GM18511 (cell line): ENCODE data around the gene PPARD.
"Not testable (repeated sequence)": the region's sequence is repeated elsewhere in the genome, so short reads cannot be mapped to it uniquely, and the experiment has no call there.

ENCODE experiments used
- ATAC-seq: cut with Tn5 transposase; IDR thresholded peaks from one replicate; pipeline ENCODE4 v1.9.1; 2021; ENCODE audit warnings: mild to moderate bottlenecking, moderate library complexity; ENCODE audit not compliant: unreplicated experiment

Gene PPARD

DNA sequence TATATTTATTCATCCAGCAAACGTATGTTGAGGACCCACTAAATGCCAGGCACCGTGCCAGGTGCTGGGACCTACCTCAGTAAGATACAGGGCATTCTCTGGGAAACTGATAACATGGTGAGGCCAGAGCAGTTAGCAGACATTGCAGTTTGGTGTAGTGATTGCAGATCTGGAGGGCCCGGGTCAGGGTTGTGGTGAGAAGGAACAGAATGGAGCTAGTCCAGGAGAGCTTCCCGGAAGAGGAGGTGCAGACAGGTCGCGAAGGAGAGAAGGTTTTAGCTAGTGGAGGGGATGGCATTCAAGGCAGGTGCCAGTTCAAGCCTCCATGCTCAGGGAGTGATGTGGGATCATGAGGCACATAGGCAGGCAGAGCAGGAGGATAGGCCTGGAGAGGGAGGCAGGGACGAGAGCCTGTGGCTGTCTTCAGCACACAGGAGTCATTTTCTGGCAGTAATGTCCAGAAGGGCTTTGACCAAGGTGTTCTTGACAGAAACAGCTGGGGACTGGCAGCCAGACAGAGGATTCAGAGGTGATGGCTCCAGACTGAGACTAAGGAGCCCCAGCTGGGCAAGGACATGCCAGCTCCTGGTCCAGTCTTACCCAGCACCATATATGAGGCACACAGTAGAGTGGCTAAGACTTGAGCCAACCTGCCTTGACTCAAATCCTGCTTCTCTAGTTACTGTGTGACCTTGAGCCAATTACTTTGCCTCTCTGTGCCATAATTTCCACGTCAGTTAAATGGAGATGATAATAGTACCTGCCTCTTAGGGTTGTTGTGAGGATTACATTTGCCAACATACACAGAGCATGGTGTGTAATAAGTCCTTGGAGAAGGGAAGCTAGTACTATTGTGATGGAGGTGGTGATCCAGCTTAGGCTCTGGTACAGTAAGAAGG lies 61.4 kb downstream of the PPARD start:
- ATAC-seq: no peak

DNA sequence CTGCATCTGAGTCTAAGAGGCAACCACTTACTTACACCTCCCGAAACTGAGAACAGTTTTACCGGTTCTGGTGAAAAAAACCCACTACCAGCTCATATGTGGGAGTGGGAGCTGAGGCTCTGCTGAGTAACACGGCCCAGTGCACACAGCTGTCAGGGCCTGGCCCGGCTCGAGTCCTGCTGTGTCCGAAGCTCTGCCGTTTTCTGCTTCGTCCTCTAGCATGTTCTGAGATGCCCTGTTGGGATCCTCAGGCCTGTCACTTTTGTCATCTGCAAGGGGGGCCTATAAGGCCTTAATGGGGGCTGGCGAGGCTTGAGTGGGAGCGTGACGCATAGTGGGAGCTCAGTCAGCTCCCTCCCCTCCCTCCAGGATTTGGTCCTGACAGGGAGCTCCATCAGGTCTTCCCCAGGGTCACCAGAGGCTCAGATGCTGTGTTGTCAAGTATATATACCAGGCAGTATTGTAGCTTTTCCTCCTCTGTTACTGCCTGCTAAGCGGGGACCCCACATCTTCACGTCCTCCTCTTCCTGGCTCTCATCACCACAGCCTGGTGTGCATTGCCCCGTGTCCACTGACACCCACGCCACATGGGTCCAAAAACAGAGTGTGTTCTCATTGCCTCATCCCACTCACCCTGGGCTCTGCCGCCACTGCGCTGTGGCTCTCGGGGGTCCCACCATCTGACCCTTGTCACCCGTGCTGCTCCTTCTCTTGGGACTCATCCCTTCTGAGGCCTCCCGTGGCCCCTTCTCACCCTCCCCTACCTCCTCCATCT lies 64.5 kb downstream of the PPARD start:
- no peak for ATAC-seq

DNA sequence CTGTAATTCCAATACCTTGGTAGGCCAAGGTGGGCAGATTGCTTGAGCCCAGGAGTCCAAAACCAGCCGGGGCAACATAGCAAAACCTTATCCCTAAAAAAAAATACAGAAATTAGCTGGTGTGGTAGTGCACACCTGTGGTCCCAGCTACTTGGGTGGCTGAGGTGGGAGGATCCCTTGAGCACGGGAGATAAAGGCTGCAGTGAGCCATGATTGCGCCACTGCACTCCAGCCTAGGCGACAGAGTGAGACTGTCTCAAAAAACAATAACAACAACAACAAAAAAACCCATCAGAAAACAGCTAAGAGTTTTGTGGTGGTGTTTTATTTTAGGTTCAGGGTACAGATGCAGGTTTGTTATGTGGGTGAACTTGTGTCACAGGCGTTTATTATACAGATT lies 66.9 kb downstream of the PPARD start:
- ATAC-seq: no peak

GRCh38 chr6:35410131-35410530 lies 67.8 kb downstream of the PPARD start:
- ATAC-seq: no peak

DNA sequence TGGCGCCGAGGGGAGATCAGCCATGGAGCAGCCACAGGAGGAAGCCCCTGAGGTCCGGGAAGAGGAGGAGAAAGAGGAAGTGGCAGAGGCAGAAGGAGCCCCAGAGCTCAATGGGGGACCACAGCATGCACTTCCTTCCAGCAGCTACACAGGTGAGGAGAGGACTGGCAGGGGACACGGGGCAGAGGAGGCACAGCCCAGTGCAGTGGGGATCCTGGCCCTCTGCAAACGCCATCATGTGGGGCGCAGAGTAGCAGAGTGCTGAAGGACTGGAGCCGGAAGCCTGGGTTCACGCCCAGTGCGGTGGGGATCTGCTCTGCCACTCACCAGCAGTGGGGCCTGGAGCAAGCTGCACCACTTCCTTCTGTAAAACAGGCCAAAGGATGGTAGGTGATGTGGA lies 68.7 kb downstream of the PPARD start:
- no peak for ATAC-seq

DNA sequence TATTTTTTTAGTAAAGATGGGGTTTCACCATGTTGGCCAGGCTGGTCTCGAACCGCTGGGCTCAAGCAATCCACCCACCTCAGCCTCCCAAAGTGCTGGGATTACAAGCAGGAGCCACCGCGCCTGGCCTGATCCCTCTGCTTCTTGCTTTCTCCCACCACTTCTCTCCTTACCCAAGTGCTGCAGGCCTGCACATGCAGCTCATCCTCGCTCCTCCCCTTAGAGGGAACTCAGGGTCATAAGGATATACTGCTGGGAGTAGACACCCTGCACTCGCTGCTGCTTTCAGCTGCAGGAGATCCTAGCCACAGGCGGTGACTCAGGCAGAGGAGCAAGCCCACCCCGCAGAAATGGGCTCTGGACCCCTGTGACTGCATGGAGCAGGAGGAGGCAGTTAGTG lies 69.7 kb downstream of the PPARD start:
- ATAC-seq: no peak

- ATAC-seq: no peak
These were observed 71.6 kb downstream of the PPARD start for GRCh38 chr6:35413911-35414310.

DNA sequence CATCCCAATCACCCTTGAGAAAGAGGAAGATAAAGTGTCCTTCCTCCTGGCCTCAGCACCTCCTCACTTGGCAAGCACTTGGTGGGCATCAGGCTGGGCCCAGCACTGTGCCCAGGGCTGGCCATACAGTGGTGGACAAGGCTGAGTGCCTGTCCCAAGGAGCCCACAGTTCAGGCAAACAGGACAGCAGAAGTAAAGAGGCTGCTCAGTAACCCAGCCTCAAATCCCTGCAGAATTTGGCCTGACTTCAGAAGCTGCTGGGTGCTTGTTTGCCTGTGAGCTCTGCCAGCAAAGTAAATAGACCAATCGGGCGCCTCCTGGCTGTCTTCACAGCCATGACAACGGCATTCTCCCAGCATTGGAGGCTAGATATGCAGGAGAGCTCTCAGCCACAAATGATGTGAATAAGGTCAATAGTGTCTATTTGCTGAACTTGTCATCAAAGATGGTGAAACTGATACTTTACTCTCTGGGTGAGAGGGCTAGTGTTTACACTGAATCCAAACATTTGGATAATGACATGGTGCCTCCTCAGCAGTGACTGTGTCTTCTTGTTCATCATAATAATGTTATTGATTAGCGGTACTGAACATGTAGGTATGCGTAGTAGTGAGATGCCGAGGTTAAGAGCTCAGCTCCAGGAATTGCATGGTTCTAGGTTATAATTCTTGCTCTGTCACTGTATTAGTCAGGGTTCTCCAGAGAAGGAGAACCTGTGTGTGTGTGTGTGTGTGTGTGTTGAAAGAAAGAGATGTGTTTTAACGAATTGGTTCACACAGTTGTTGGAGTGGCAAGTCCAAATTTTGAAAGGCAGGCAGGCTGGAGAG lies 72.9 kb downstream of the PPARD start:
- no peak for ATAC-seq

- no peak for ATAC-seq
These were observed 75.8 kb downstream of the PPARD start for GRCh38 chr6:35417979-35418661.

GRCh38 chr6:35419417-35419816 lies 77.1 kb downstream of the PPARD start:
- no peak for ATAC-seq

DNA sequence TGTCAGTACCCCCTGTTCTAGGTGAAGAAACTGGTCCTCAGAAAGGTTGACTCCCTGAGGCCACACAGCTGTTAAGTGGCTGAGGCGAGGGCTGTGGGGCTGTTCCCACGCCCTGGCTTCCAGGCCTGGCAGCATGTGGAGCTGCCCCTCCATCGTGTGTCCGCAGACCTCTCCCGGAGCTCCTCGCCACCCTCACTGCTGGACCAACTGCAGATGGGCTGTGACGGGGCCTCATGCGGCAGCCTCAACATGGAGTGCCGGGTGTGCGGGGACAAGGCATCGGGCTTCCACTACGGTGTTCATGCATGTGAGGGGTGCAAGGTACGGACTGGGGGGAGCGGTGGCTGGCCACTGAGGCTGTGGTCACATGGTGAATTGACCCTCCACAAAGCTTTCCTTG lies 77.6 kb downstream of the PPARD start:
- no peak for ATAC-seq

DNA sequence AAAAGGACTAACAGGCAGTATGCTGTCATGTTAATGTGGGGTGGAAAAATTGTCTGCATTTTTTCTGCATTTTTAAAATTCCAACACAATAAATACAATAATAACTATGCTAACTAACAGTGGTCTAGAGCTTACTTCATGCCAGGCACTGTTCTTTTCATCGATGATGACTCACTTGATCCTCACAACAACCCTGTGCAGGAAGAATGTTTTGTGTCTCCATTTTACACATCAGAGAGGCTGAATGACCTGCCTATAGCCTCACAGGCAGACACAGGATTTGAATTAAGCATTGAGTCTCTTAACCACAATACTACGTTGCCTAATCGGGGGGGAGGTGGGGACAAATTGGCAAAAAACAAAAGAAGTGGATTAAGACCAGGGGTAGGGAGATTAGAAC lies 82.9 kb downstream of the PPARD start:
- no peak for ATAC-seq

GRCh38 chr6:35426074-35426473 lies 83.7 kb downstream of the PPARD start:
- ATAC-seq: no peak

DNA sequence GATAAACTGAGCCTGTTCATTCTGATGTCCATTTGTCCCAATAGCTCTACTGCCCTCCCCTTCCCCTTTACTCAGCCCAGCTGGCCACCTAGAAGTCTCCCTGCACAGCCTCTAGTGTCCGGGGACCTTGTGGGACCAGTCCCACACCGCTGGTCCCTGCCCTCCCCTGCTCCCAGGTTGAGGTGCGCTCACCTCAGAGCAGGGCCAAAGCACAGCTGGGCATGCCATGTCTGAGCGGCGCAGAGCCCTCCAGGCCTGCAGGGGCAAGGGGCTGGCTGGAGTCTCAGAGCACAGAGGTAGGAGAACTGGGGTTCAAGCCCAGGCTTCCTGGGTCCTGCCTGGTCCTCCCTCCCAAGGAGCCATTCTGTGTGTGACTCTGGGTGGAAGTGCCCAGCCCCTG lies 85.1 kb downstream of the PPARD start:
- no peak for ATAC-seq

- ATAC-seq: no peak
These were observed 85.5 kb downstream of the PPARD start for GRCh38 chr6:35427851-35428321.

- no peak for ATAC-seq
These were observed 86.2 kb downstream of the PPARD start for GRCh38 chr6:35428421-35429149.

DNA sequence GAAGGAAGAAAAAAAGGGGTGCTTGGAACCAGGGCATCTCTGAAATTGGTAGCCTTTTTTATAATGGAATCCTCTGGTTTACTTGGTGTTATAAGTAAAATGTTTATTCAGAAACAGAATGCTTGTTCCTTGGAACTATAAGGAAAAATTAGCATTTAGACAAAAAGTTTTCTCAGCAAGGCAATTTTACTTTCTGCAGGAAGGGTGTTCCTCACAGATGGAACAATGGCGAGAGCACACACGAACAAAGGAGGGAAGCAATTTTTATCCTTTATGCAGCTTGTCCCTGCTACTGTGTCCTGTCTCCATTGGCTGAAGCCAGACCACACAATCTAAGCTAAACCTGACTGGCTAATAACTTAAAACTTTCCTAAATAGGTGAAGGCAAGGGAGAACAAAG lies 87.1 kb downstream of the PPARD start:
- ATAC-seq: no peak

DNA sequence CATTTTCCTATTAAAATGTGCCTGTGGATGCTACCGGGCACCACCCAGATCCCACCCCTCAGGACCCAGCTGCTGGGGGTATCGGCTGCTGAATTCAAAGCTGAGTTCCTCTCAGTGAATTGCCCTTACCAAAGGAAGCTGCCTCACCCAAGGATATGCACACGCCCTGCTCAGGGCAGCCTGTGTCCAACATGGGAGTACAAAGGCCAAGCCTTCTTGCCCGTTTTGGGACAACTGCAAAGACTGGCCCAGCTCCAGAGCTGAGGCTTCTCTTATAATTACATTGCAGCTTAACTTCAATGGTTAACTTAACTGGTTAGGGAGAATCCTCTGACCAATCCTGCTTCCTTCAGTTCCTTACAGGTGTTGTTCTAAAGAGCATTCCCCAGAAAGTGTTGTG lies 89.9 kb downstream of the PPARD start:
- ATAC-seq: no peak

DNA sequence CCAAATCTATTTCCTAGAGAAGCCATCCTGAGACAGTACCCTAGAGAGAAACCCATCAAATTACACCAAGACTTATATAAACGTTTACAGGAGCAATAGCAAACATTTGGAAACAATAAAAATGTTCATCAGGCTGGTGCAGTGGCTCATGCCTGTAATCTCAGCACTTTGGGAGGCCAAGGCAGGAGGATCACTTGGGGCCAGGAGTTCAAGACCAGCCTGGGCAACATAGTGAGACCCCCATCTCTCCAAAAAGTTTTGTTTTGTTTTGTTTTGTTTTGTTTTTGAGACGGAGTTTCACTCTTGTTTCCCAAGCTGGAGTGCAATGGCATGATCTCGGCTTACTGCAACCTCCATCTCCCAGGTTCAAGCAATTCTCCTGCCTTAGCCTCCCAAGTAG lies 90.3 kb downstream of the PPARD start:
- not testable (repeated sequence) for ATAC-seq
